ENCODE results near the gene ZNF445. TPM values are rescaled to one million over a fixed set of nuclear protein-coding genes. Genes with fewer than 3 reads are reported as not detected.

Gene ZNF445
- total and polyA plus RNA-seq, 9 of the 15 experiments (the other 6 are each of a cell fraction or from before 2014, with no cell fraction given): 1.2 to 26.9 (median 10.6) TPM

DNA sequence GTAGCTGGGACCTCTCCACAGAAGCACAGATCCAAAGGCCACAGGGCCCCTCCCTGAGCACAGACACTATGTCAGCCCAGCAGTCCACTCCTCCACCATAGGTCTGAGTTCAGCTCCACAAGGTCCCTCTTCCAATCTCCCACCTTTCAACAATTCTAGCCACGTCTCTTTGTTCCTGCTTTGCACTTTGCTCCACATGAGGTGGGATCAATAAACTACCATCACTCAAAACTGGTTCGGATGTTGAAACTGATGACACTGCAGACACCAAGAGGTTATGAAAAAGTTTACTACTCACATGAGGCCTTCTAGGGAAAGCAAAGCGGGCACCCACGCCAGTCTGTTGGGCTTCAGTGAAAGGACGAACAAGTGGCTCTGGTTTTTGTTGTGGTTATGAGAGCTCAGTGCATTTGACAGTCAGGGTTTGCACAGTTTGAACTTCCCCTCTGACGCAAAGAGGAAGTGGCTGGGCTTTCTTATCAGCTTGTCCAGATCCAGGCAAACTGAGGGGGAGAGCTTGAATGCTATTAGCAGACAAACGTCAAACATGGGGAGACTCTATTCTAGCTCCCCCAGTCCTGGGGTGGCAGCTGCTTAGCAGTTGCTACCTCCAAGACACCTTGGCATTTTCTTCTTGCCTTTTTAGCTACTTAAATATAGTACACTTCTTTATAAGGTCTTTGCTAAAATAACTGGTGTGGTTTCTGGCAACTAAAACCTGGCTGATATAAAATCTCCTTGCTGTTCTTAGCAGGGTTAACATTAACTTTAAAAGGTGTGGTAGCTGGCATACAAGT is 37.8 kb downstream of the ZNF445 start (continued):
- TF ChIP-seq MCM2 (IDR thresholded peaks at IDR 0.05; ENCODE audit: low read depth): no peak
- no peak for TF ChIP-seq KDM2B (CRISPR knock-in tag; IDR thresholded peaks at IDR 0.05)
- TF ChIP-seq ZNF780A (CRISPR knock-in tag; IDR thresholded peaks at IDR 0.05): no peak
- peak; percentile 52; the same call in 1 of the 2 replicates for TF ChIP-seq ELF4 (CRISPR knock-in tag; IDR thresholded peaks at IDR 0.05)
- no peak for TF ChIP-seq ZC3H4 (CRISPR knock-in tag; IDR thresholded peaks at IDR 0.05; ENCODE audit: borderline replicate concordance)
- no peak for TF ChIP-seq USF1 (CRISPR knock-in tag; IDR thresholded peaks at IDR 0.05)
- peak; percentile 63; the same call in 1 of the 2 replicates for TF ChIP-seq ZC3H11A (IDR thresholded peaks at IDR 0.05; ENCODE audit: low read depth, low read length)
- TF ChIP-seq ZEB2 (IDR thresholded peaks at IDR 0.05): peak; percentile 73; the same call in 1 of the 2 replicates
- TF ChIP-seq HES1 (IDR thresholded peaks at IDR 0.05; ENCODE audit: low read depth): peak; percentile 79
- TF ChIP-seq TOE1 (IDR thresholded peaks at IDR 0.05; ENCODE audit: borderline replicate concordance): peak; percentile 65
- no peak for TF ChIP-seq TOE1 (CRISPR knock-in tag; IDR thresholded peaks at IDR 0.05; ENCODE audit: borderline replicate concordance, low read depth)
- no peak for TF ChIP-seq MCM7 (IDR thresholded peaks at IDR 0.05)
- 0 out of 2 replicates have a peak, but pooled peaks have one; percentile 71 for TF ChIP-seq RUNX1 (IDR thresholded peaks at IDR 0.05; ENCODE audit: low read depth)
- TF ChIP-seq ZNF717 (CRISPR knock-in tag; IDR thresholded peaks at IDR 0.05): no peak
- peak in 1 of 2 experiments; percentile 78; a peak in 2 of 4 replicates for TF ChIP-seq SRF (CRISPR knock-in tag; IDR thresholded peaks at IDR 0.05)
- peak; percentile 97 for TF ChIP-seq NCOR1 (IDR thresholded peaks at IDR 0.05)
- peak; percentile 80; the same call in 1 of the 2 replicates for TF ChIP-seq HBP1 (CRISPR knock-in tag; IDR thresholded peaks at IDR 0.05)
- no peak for TF ChIP-seq TFAM (CRISPR knock-in tag; conservative IDR thresholded peaks at IDR 0.05)
- no peak for TF ChIP-seq ELK3 (CRISPR knock-in tag; IDR thresholded peaks at IDR 0.05)
- TF ChIP-seq SRSF1 (IDR thresholded peaks at IDR 0.05; ENCODE audit: low read depth, low read length): no peak
- TF ChIP-seq ATF4 (CRISPR knock-in tag; IDR thresholded peaks at IDR 0.05): no peak
- TF ChIP-seq, protein P1, sequence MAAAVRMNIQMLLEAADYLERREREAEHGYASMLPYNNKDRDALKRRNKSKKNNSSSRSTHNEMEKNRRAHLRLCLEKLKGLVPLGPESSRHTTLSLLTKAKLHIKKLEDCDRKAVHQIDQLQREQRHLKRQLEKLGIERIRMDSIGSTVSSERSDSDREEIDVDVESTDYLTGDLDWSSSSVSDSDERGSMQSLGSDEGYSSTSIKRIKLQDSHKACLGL (CRISPR knock-in tag; IDR thresholded peaks at IDR 0.05; ENCODE audit: borderline replicate concordance, poor library complexity, severe bottlenecking): no peak

All from K562 (cell line).